K562 (cell line): ENCODE measurements around the gene RBM17. TPM values are rescaled to one million over a fixed set of nuclear protein-coding genes. Genes with fewer than 3 reads are reported as not detected.
A peak's percentile ranks its signal among the peaks of the same experiment; 100 is the strongest.

Experiments
- ATAC-seq: fragments of 200-7000 bp; cut with Tn5 transposase; 3 replicates; pipeline ENCODE4 v1.9.1; 2020; ENCODE audit warnings: moderate library complexity
- BruUV-seq: library from RNA; stranded (reverse); fragments of 400-500 nt; replicated peaks from 2 replicates; lab custom pipeline; 2021; lab: Mats Ljungman, UMichigan
- CTCF ChIA-PET: fragments of 300-600 bp; formaldehyde crosslinking; extraction: SDS; loops from one replicate; lab custom pipeline; 2021; ENCODE audit warnings: low intra/inter-chr PET ratio; lab: Yijun Ruan, JAX
- POLR2A ChIA-PET: fragments of 300-600, 350-650 bp; sonication (Branson Sonifier 250); formaldehyde crosslinking; extraction: SDS; loops from one replicate; lab custom pipeline; 2021; ENCODE audit warnings: antibody characterized with exemption, inconsistent platforms; lab: Yijun Ruan, JAX
- DNase-seq, 4 experiments: peaks; one replicate each; pipeline versions ENCODE4 v3.0.0 to v3.0.0-alpha.2; 2011 to 2018; ENCODE audit warnings: low spot score in 3 of 4, mixed read lengths in 3 of 4; ENCODE audit errors: extremely low read depth in 1 of 4
- FAIRE-seq: peaks from 2 replicates; lab custom pipeline; 2011; peaks lifted over from hg19 to GRCh38; lab: Jason Lieb, UNC
- H2AFZ ChIP-seq: 2 replicates; pipeline ENCODE4 v1.6.0; 2011; ENCODE audit warnings: low read depth, low read length, control low read depth, inconsistent platforms
- H3K27ac ChIP-seq: fragments of 200-600 bp; 3 replicates; pipeline ENCODE4 v1.8.0; 2011; ENCODE audit warnings: low read depth, mild to moderate bottlenecking, control low read depth, inconsistent platforms, low read length, moderate library complexity, mixed read lengths; ENCODE audit errors: extremely low read depth
- H3K27me3 ChIP-seq, 2 experiments: fragments of 300-600 bp in 1 of 2; 2 replicates in 1 of 2; 3 replicates in 1 of 2; pipeline versions ENCODE4 v1.6.0 to v1.8.0; 2011; ENCODE audit warnings: inconsistent platforms in 2 of 2, low read length in 2 of 2, mild to moderate bottlenecking in 1 of 2, mixed read lengths in 1 of 2, moderate library complexity in 1 of 2; ENCODE audit not compliant: control insufficient read depth in 2 of 2, insufficient read depth in 2 of 2
- H3K36me3 ChIP-seq: fragments of 300-600 bp; 3 replicates; pipeline ENCODE4 v1.8.0; 2011; ENCODE audit warnings: mild to moderate bottlenecking, low read length, inconsistent platforms; ENCODE audit not compliant: control insufficient read depth, insufficient read depth
- H3K4me1 ChIP-seq, 2 experiments: fragments of 200-600 bp in 1 of 2; replicated peaks in 1 of 2; 2 replicates in 1 of 2; 3 replicates in 1 of 2; pipeline versions ENCODE4 v1.5.1 to v1.8.0; 2011; ENCODE audit warnings: inconsistent platforms in 2 of 2, low read length in 2 of 2, mild to moderate bottlenecking in 1 of 2, mixed read lengths in 1 of 2, moderate library complexity in 1 of 2; ENCODE audit not compliant: control insufficient read depth in 2 of 2, insufficient read depth in 2 of 2
- H3K4me2 ChIP-seq: 2 replicates; pipeline ENCODE4 v1.6.1; 2011; ENCODE audit warnings: low read length, control low read depth, inconsistent platforms, mixed read lengths; ENCODE audit not compliant: insufficient read depth
- H3K4me3 ChIP-seq: fragments of 200-600 bp; sonication (generic), shearing (Covaris generic); 2 replicates; pipeline ENCODE4 v1.5.1; 2016; ENCODE audit warnings: control low read depth, inconsistent platforms
- H3K79me2 ChIP-seq: fragments of 200-600 bp; 3 replicates; pipeline ENCODE4 v1.8.0; 2011; ENCODE audit warnings: low read length, inconsistent platforms; ENCODE audit not compliant: control insufficient read depth, insufficient read depth
- H3K9ac ChIP-seq, 2 experiments: 2 replicates each; pipeline versions ENCODE4 v1.6.0 to v1.6.1; 2011; ENCODE audit warnings: low read depth in 2 of 2, low read length in 2 of 2, control low read depth in 1 of 2, inconsistent platforms in 1 of 2, mild to moderate bottlenecking in 1 of 2, mixed read lengths in 1 of 2; ENCODE audit not compliant: insufficient read depth in 1 of 2
- H3K9me1 ChIP-seq: one replicate; pipeline ENCODE4 v1.6.0; 2011; ENCODE audit warnings: inconsistent platforms, mild to moderate bottlenecking, low read length, moderate library complexity; ENCODE audit not compliant: control insufficient read depth, insufficient read depth
- H3K9me3 ChIP-seq: replicated peaks from 2 replicates; pipeline ENCODE4 v1.5.1; 2011; ENCODE audit warnings: low read depth, low read length, inconsistent platforms; ENCODE audit not compliant: control insufficient read depth, insufficient read depth
- H4K20me1 ChIP-seq: replicated peaks from 2 replicates; pipeline ENCODE4 v1.6.1; 2011; ENCODE audit warnings: low read length, inconsistent platforms, mixed read lengths; ENCODE audit not compliant: control insufficient read depth, insufficient read depth
- EWSR1 ChIP-seq: fragments of 450-650 bp; IDR thresholded peaks from 2 replicates; pipeline ENCODE4 v1.6.1; 2018; ENCODE audit warnings: borderline replicate concordance, mild to moderate bottlenecking, low read depth, moderate library complexity; ENCODE audit not compliant: partially characterized antibody
- MAZ ChIP-seq, 2 experiments: fragments of 450-650 bp in 1 of 2; sonication (generic) in 1 of 2; formaldehyde crosslinking; IDR thresholded peaks in 1 of 2; conservative IDR thresholded peaks in 1 of 2; 2 replicates each; pipeline versions ENCODE4 v1.4.0 to v1.5.0; 2020; ENCODE audit warnings: mild to moderate bottlenecking in 1 of 2, missing genetic modification reagents in 1 of 2
- MYC ChIP-seq, 2 experiments: fragments of 250-450 bp in 1 of 2; sonication (Bioruptor Pico) in 1 of 2; IDR thresholded peaks; 2 replicates each; pipeline versions ENCODE4 v1.5.1 to v1.6.1; 2012 to 2021; ENCODE audit warnings: low read depth in 2 of 2, borderline replicate concordance in 1 of 2, improper control_type of control experiment in 1 of 2, low read length in 1 of 2, mild to moderate bottlenecking in 1 of 2, moderate library complexity in 1 of 2
- NRF1 ChIP-seq, 2 experiments: fragments of 450-650 bp; IDR thresholded peaks in 1 of 2; conservative IDR thresholded peaks in 1 of 2; 2 replicates each; pipeline ENCODE4 v1.6.1; 2014; ENCODE audit warnings: mild to moderate bottlenecking in 2 of 2
- PCBP2 ChIP-seq: fragments of 200-400 bp; formaldehyde crosslinking; IDR thresholded peaks from 2 replicates; pipeline ENCODE4 v1.6.1; 2018; ENCODE audit warnings: low read length, low read depth, mild to moderate bottlenecking, moderate library complexity; ENCODE audit not compliant: poor library complexity, severe bottlenecking
- RNF2 ChIP-seq: sonication (generic); IDR thresholded peaks from 2 replicates; pipeline ENCODE4 v1.6.1; 2016
- SREBF2 ChIP-seq: sonication (generic); formaldehyde crosslinking; IDR thresholded peaks from 2 replicates; pipeline ENCODE4 v1.4.0; 2020; ENCODE audit warnings: mild to moderate bottlenecking, missing genetic modification reagents
- TEAD1 ChIP-seq, 2 experiments: fragments of 450-650 bp in 1 of 2; sonication (generic) in 1 of 2; formaldehyde crosslinking; IDR thresholded peaks; 2 replicates each; pipeline versions ENCODE4 v1.4.0 to v1.8.0; 2020 to 2022; ENCODE audit warnings: mild to moderate bottlenecking in 2 of 2, missing genetic modification reagents in 1 of 2
- TOE1 ChIP-seq, 2 experiments: fragments of 450-650 bp in 1 of 2; sonication (generic) in 1 of 2; formaldehyde crosslinking in 1 of 2; IDR thresholded peaks; 2 replicates each; pipeline versions ENCODE4 v1.7.1 to v1.8.0; 2016 to 2022; ENCODE audit warnings: borderline replicate concordance in 2 of 2, mild to moderate bottlenecking in 2 of 2, antibody characterized with exemption in 1 of 2, inconsistent platforms in 1 of 2, low read depth in 1 of 2, missing genetic modification reagents in 1 of 2, moderate library complexity in 1 of 2
- ZNF696 ChIP-seq: fragments of 250-450 bp; sonication (Bioruptor Pico); conservative IDR thresholded peaks from 2 replicates; pipeline ENCODE4 v1.4.0; 2020; ENCODE audit warnings: mild to moderate bottlenecking, moderate library complexity
- WGBS: fragments of 100-300 bp; shearing (Covaris generic); methylation state at CpG from one replicate; pipeline ENCODE4 v1.1.6; 2016; ENCODE audit warnings: low coverage, mixed read lengths; ENCODE audit not compliant: insufficient coverage; ENCODE audit errors: missing lambda C conversion rate; 5-methylcytosine and 5-hydroxymethylcytosine counted together
- in situ Hi-C: fragments of 300-500 bp; cut with MboI; formaldehyde crosslinking; loops from 4 replicates; pipeline ENCODE4 v1.15.0; 2018; ENCODE audit warnings: inconsistent platforms, mixed read lengths
- intact Hi-C: fragments of 100-400 bp; cut with micrococcal nuclease; formaldehyde crosslinking; loops from 2 replicates; pipeline ENCODE4 v1.14.2; 2022
- polyA plus RNA-seq, 8 experiments: library from polyadenylated mRNA; depleted of rRNA in 4 of 8; stranded (reverse) in 5 of 8; unstranded in 3 of 8; fragments of >200 nt; fragmentation: Nextera tagmentation in 2 of 8; fragmentation: Illumina TruSeq in 1 of 8; extraction: Ambion mirVana in 2 of 8; extraction: Trizol in 1 of 8; gene quantifications; 2 replicates each; pipeline versions ENCODE4 v1.2.1 to v1.2.3, GENCODE V29; 2011 to 2014; ENCODE audit warnings: inconsistent platforms in 1 of 8, missing spikeins in 1 of 8
- total RNA-seq, 7 experiments: library from RNA; depleted of rRNA in 6 of 7; stranded (reverse); fragments of >200 nt in 6 of 7; fragmentation: Illumina TruSeq in 2 of 7; extraction: Trizol in 2 of 7; gene quantifications; 2 replicates each; pipeline versions ENCODE4 v1.2.1 to v1.2.3, GENCODE V29; 2011 to 2021; ENCODE audit warnings: low replicate concordance in 1 of 7

RBM17 gene
- total and polyA plus RNA-seq, 9 of the 15 experiments (the other 6 are each of a cell fraction or from before 2014, with no cell fraction given), result 23.6 to 217 (median 124) TPM

- TF ChIP-seq TOE1 (IDR thresholded peaks at IDR 0.05; ENCODE audit: borderline replicate concordance) (no peak), TOE1 (CRISPR knock-in tag; IDR thresholded peaks at IDR 0.05; ENCODE audit: borderline replicate concordance, low read depth) (no peak), EWSR1 (no peak), ZNF696 (CRISPR knock-in tag) (no peak), MYC (IDR thresholded peaks at IDR 0.05; ENCODE audit: low read depth, low read length) (no peak), MYC (CRISPR knock-in tag; IDR thresholded peaks at IDR 0.05; ENCODE audit: borderline replicate concordance, low read depth) (no peak)
Measured at GRCh38 chr10:6045878-6046772, 42.7 kb upstream of the RBM17 start (continued).

DNA sequence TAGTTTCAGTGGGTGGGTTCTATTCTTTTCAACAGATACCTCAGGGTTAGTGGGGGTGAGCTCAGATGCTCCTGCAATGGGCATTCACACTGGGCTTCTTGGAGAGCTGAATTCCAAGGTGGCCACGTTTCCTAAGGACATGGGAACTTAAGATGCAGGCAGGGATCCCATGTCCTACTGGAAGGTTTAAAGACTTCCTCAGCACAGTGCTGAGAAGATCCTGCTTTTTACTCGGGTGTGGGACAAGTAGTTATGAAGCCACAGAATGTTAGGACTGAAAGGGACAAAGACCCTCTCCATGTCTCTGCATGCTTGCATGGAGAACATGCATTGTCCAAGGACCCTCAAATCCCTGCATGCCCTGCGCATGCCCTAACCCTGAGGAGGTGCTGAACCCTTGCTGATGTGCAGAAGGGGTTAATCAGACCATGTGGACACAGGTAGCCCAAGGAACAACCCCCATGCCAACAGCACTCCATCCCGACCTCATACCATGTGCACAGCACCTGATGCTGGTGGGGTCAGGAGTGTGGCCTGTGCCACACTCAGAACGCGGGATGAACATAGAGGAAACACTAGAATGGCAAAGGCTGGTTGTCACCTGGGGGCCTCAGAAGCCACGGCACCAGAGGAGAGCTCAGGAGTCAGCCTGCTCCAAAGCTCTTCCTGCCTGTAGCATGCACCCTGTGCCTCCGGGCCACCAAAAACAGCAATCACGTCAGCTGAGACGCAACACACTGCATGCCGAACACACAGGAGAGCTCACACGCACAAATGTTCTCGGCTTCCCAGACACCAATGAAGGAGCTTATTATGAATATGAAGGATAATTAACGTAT, 41.8 kb upstream of the RBM17 start:
- no peak overlapping the region for H3K9ac ChIP-seq
- TF ChIP-seq RNF2 (no peak), SREBF2 (CRISPR knock-in tag) (no peak), NRF1 (conservative IDR thresholded peaks at IDR 0.05 in 1 of 2, IDR thresholded peaks at IDR 0.05 in 1 of 2) (peak in 1 of 2 experiments; percentile 47; a peak in 2 of 4 replicates), TEAD1 (CRISPR knock-in tag; IDR thresholded peaks at IDR 0.05) (no peak), PCBP2 (no peak), MAZ (CRISPR knock-in tag; conservative IDR thresholded peaks at IDR 0.05 in 1 of 2, IDR thresholded peaks at IDR 0.05 in 1 of 2) (no peak)
- TF ChIP-seq, all 486 proteins: peak for 1
- H3K4me1 ChIP-seq, result peaks cover 3 to 10% of the 10 kb centered on the region in 2 experiments; a peak in 3 of 5 replicates
- in situ Hi-C loops (no loop called here), intact Hi-C loops (no loop called here)
- FAIRE-seq, result no peak
- H3K4me3 ChIP-seq, result no peak overlapping the region
- ChIA-PET CTCF (interaction anchor here (1.1 kb wide), 1 partner anchor 97 kb away, joined by 4 read pairs; no protein-coding TSS in a partner anchor), POLR2A (interaction anchor here (0.6 to 1.2 kb wide), 3 partner anchors 9 to 355 kb away, joined by 3 read pairs; no protein-coding TSS in a partner anchor)
- no peaks in the 10 kb centered on the region for H3K79me2 ChIP-seq
- H3K9me1 ChIP-seq, result no peaks in the 10 kb centered on the region
- H3K27ac ChIP-seq, result no peak overlapping the region
- BruUV-seq, result no TSS peak
- H3K27me3 ChIP-seq, result peaks cover 15 to 23% of the 10 kb centered on the region in 2 experiments
- no peaks in the 10 kb centered on the region for H3K36me3 ChIP-seq
- no peak overlapping the region for H3K4me2 ChIP-seq
- WGBS, result 6% methylated on average over 14 of the region's 14 CpGs
- no peak for DNase-seq
- H2AFZ ChIP-seq, result no peak overlapping the region
- peaks cover 5% of the 10 kb centered on the region; the same call in 1 of the 2 replicates for H4K20me1 ChIP-seq
- H3K9me3 ChIP-seq, result no peaks in the 10 kb centered on the region
- no peak for ATAC-seq
